Gastroesophageal sphincter (tissue), 3 donors: ENCODE data around the gene SLFN13.

Source experiments
- EP300 ChIP-seq: sonication (generic); formaldehyde crosslinking; IDR thresholded peaks from one replicate; pipeline ENCODE4 v1.6.1; 2017; ENCODE audit warnings: antibody characterized with exemption, mild to moderate bottlenecking
- TF ChIP-seq, protein P1 (sequence below), 4 experiments: fragments of 200-600 bp in 2 of 4; fragments of 450-650 bp in 2 of 4; sonication (generic) in 1 of 4; IDR thresholded peaks; one replicate each; pipeline ENCODE4 v1.5.1; 2017 to 2019; ENCODE audit warnings: antibody characterized with exemption in 4 of 4, mild to moderate bottlenecking in 2 of 4, moderate library complexity in 2 of 4

DNA sequence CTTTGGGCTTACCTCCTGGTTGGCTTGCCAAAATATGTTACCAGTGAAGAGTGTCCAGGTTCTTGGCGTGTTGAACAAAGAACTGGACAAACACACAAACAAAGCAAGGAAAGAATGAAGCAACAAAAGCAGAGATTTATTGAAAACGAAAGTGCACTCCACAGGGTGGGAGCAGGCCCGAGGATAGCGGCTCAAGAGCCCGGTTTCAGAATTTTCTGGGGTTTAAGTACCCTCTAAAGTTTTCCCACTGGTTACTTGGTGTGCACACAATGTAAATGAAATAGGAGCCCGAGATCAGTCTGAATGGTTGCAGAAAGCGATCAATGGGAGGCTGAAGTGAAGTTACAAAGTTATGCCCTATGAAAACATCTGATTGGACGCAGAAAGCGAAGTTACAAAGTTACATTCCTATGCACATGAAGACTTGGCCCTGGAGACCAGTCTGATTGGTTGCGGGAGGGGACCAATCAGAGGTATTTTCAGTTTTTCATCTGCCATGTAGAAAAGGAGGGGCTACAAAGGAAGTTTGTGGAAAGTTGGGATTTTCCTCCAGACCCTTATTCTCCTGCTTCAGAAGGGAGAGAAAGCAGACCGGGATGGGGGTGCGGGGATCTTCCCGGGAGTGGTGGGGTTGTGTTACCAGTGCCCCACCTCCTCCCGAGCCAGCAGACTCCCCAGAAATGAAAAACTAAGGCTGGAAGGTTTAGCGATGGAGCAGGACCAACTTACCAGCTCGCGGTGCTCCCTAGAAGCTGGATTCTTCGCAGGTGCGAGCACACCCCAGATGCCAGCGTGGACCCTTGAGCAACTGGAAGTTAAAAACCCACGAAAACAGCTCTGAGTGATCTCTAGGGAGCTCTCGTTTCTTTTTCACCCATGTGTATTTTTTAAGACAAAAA, 16.1 kb downstream of the SLFN13 start, which contains the start of gene SLFN12:
- TF ChIP-seq, protein P1, sequence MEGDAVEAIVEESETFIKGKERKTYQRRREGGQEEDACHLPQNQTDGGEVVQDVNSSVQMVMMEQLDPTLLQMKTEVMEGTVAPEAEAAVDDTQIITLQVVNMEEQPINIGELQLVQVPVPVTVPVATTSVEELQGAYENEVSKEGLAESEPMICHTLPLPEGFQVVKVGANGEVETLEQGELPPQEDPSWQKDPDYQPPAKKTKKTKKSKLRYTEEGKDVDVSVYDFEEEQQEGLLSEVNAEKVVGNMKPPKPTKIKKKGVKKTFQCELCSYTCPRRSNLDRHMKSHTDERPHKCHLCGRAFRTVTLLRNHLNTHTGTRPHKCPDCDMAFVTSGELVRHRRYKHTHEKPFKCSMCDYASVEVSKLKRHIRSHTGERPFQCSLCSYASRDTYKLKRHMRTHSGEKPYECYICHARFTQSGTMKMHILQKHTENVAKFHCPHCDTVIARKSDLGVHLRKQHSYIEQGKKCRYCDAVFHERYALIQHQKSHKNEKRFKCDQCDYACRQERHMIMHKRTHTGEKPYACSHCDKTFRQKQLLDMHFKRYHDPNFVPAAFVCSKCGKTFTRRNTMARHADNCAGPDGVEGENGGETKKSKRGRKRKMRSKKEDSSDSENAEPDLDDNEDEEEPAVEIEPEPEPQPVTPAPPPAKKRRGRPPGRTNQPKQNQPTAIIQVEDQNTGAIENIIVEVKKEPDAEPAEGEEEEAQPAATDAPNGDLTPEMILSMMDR (IDR thresholded peaks at IDR 0.05), result no peak
- no peak for TF ChIP-seq EP300
